ENCODE measurements around the gene ITGA3.

DNA sequence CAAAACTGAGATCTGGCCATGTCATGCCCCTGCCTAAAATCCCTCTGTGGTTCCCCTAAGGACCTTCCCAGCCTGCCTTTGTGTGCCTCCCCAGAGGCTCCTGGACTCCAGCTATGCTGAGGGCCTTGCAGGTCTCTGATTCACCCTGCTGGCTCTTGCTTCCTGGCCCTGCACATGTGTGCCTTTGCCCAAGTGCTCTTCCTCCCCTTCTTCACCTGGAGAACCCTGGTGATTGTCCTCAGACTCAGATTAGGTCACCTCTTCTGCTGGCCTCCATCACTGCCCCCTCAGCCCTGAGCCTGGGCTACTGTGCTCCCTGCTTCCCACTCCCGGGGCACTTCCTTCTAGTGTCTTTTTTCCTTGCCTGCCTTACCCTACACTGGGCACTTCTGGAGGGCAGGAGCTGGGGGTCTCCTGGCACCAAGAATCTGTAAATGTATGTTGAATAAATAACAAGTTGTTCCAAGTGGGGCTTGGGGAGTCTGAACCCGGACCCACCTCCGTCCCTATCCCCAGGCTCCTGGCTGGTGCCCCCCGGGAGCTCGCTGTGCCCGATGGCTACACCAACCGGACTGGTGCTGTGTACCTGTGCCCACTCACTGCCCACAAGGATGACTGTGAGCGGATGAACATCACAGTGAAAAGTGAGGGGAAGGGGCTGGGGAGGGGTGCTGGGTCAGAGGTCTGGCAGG, 7.8 kb downstream of the ITGA3 start:
- no peak for TF ChIP-seq CBX2 (IDR thresholded peaks at IDR 0.05; ENCODE audit: borderline replicate concordance, low read depth)
- TF ChIP-seq, protein P1, sequence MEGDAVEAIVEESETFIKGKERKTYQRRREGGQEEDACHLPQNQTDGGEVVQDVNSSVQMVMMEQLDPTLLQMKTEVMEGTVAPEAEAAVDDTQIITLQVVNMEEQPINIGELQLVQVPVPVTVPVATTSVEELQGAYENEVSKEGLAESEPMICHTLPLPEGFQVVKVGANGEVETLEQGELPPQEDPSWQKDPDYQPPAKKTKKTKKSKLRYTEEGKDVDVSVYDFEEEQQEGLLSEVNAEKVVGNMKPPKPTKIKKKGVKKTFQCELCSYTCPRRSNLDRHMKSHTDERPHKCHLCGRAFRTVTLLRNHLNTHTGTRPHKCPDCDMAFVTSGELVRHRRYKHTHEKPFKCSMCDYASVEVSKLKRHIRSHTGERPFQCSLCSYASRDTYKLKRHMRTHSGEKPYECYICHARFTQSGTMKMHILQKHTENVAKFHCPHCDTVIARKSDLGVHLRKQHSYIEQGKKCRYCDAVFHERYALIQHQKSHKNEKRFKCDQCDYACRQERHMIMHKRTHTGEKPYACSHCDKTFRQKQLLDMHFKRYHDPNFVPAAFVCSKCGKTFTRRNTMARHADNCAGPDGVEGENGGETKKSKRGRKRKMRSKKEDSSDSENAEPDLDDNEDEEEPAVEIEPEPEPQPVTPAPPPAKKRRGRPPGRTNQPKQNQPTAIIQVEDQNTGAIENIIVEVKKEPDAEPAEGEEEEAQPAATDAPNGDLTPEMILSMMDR (IDR thresholded peaks at IDR 0.05), result no peak
- TF ChIP-seq POLR2A (IDR thresholded peaks at IDR 0.05; ENCODE audit: low read length), result no peak
- TF ChIP-seq RAD21 (conservative IDR thresholded peaks at IDR 0.05 in 1 of 2, IDR thresholded peaks at IDR 0.05 in 1 of 2), result no peak
- TF ChIP-seq ZC3H11A (IDR thresholded peaks at IDR 0.05), result no peak
- TF ChIP-seq, protein P2, sequence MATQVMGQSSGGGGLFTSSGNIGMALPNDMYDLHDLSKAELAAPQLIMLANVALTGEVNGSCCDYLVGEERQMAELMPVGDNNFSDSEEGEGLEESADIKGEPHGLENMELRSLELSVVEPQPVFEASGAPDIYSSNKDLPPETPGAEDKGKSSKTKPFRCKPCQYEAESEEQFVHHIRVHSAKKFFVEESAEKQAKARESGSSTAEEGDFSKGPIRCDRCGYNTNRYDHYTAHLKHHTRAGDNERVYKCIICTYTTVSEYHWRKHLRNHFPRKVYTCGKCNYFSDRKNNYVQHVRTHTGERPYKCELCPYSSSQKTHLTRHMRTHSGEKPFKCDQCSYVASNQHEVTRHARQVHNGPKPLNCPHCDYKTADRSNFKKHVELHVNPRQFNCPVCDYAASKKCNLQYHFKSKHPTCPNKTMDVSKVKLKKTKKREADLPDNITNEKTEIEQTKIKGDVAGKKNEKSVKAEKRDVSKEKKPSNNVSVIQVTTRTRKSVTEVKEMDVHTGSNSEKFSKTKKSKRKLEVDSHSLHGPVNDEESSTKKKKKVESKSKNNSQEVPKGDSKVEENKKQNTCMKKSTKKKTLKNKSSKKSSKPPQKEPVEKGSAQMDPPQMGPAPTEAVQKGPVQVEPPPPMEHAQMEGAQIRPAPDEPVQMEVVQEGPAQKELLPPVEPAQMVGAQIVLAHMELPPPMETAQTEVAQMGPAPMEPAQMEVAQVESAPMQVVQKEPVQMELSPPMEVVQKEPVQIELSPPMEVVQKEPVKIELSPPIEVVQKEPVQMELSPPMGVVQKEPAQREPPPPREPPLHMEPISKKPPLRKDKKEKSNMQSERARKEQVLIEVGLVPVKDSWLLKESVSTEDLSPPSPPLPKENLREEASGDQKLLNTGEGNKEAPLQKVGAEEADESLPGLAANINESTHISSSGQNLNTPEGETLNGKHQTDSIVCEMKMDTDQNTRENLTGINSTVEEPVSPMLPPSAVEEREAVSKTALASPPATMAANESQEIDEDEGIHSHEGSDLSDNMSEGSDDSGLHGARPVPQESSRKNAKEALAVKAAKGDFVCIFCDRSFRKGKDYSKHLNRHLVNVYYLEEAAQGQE (IDR thresholded peaks at IDR 0.05), result no peak
- no peak for TF ChIP-seq RARB (CRISPR knock-in tag; IDR thresholded peaks at IDR 0.05)
- TF ChIP-seq, protein P3, sequence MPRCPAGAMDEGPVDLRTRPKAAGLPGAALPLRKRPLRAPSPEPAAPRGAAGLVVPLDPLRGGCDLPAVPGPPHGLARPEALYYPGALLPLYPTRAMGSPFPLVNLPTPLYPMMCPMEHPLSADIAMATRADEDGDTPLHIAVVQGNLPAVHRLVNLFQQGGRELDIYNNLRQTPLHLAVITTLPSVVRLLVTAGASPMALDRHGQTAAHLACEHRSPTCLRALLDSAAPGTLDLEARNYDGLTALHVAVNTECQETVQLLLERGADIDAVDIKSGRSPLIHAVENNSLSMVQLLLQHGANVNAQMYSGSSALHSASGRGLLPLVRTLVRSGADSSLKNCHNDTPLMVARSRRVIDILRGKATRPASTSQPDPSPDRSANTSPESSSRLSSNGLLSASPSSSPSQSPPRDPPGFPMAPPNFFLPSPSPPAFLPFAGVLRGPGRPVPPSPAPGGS (IDR thresholded peaks at IDR 0.05), result no peak
- TF ChIP-seq, protein P4, sequence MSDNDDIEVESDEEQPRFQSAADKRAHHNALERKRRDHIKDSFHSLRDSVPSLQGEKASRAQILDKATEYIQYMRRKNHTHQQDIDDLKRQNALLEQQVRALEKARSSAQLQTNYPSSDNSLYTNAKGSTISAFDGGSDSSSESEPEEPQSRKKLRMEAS (IDR thresholded peaks at IDR 0.05), result 0 out of 2 replicates have a peak, but pooled peaks have one; percentile 42
- no peak for TF ChIP-seq JUN (IDR thresholded peaks at IDR 0.05)
- TF ChIP-seq EHMT2 (IDR thresholded peaks at IDR 0.05; ENCODE audit: low read depth), result no peak
- TF ChIP-seq EP300 (IDR thresholded peaks at IDR 0.05), result no peak
- no peak for TF ChIP-seq RFX5 (IDR thresholded peaks at IDR 0.05)

All from A549 (cell line).